NAMALWA (cell line): ENCODE results near the gene ZBTB7C.

Experiments
- DNase-seq: peaks from one replicate; pipeline ENCODE4 v3.0.0-alpha.2; 2015; ENCODE audit warnings: low spot score

ZBTB7C gene

DNA sequence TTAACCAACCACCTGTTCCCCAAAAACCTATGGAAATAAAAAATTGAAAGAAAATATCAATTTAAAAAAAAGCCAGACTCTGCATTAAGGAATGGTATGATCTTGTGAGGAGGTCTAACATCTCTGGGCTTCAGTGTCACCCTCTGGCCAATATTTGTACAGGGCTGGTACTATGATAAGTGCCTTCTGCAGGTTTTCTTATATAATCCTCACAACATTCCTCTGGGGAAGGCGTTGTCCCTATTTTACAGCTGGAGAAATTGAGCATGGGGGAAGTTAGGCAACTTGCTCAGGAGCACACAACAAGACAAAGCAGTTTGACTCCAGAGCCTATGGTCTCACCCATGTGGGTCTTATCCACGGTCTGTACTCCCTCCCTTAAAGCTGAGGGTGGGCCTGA lies 86.0 kb downstream of the ZBTB7C start:
- no peak for DNase-seq

- no peak for DNase-seq
Measured at GRCh38 chr18:48321536-48321935, 87.6 kb downstream of the ZBTB7C start.

DNA sequence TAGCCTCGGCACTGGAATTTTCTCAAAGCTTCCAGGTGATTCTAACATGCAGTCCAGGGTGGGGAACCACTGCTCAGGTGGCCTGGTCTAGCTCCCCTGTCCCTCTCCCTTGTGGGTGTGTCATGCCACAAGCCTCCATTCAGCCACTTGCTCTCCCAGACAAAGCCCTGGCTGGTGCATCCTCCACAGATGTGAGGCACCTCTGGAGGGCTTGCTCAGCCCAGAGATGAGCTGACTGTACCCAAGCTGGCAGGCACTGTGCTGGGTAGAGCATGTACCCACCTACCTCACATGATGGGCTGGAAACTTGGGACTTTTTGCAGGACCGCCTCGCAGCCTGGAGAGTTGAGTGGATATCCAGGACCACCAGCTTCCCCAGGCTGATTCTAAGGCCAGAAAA lies 88.1 kb downstream of the ZBTB7C start:
- DNase-seq: no peak

DNA sequence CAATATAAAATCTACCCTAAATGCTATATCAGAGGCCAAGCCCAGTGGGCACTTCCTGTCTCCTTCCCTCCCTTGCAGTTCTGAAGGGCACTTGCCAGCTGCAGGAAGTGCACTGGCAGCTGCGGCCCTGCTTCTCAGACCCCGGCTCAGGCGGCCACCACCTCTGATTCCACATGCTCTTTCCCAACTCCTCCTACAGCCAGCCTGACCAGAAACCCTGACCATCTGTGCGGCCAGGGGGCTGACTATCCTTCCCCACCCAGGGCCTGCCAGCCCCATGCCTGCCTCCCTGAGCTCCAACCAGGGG lies 88.6 kb downstream of the ZBTB7C start:
- DNase-seq: no peak

DNA sequence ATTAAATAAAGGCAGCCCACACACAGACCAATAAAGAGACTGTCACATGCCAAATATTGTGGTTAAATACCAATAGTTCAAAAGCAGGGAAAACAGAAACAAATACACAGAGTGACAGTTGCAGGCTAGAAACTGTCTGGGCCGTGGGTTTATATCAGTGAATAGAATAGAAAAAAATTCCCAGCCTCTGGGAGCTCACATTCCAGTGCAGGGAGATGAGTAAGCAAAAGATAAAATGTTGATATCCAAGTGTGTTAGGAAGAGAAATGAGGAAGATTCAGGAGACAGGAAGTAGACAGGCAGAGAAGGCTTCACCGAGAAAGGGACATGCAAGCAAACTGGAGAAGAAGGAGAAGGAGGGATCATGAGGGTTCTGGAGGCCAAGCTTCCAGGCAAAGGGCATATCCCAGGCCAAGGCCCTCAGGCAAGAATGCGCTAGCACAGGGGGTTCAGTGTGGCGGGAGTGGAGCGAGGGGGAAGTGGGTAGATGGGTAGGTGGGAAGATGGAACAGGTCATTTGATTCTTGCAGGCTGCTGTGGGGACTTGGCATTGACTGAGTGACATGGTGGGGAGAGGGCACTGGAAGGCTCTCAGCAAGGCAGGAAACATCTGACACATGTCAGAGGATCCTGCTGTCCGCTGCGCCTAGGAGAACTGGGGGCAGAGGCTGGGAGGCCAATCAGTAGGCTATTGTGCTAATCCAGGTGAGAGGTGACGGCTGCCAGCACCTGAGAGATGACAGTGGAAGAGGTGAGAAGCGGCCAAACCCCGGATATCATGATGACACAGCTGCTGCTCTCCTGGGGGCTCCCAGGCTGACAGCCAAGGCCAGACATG lies 89.2 kb downstream of the ZBTB7C start:
- no peak for DNase-seq

DNA sequence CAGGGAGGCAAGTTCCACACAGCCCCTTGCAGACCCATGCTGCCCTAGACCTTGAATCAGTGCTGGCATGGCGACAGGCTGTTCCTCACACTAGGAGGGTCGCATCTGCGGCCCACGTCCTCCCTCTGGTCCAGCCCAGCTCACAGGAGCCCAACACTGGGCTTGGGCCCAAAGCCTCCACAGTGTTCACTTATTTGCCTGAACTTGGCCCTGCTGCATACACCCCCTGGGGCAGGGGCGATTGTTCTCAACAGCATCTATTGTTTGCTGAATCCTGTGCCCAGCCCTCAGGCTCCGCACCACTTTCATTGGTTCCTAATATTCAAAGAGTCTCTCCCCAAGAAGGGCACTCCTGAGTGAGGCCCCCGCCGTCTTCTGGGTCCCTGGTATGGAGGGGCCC lies 90.7 kb downstream of the ZBTB7C start:
- DNase-seq: no peak

DNA sequence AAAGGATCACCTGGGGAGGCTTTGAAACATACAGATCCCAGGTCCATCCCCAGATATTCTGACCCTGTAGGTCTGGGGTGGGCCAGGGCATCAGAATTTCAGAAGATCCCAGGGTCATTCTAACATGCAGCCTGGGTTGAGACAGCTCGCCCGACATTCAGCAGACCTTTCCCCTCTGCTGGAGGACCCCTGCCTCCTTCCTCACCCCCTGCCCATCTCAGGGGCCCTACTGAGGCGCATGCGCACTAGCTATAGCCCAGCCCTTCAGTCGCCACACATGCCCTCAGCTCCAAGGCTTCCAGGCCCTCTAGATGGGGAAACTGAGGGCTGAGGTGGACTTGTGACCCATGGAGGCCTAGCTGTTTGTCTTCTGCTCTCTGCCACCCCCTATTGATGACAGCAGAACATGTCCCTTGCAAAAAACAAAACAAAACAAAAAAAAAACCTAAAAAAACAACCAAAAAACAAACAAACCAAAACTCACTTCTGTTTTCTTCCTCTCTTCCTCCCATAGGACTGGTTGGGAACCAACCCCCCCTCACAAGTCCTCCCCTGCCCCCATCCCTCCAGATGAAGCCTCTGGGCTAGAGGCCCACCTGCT lies 91.3 kb downstream of the ZBTB7C start:
- no peak for DNase-seq

GRCh38 chr18:48316177-48316576 lies 93.0 kb downstream of the ZBTB7C start:
- DNase-seq: no peak

DNA sequence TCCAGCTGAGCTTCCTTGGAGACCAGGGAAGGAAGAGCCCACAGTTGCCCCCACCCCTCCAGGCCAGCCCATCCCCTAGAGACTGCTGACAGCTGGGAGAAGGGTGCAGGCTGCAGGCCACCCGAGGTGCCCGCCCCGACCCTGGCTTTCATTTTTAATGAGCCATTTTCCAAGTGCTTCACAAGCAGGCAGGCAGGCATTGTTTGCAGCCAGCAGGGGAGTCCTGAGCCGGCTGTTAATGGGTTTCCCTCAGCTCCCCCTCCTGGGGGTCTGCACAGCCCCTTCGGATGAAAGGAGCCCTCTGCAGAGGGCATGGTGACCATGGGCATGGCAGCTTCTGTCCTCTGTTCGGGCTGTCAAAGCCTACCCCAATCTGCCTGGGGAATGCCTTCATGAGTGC lies 94.5 kb downstream of the ZBTB7C start:
- no peak for DNase-seq

GRCh38 chr18:48313792-48314191 lies 95.4 kb downstream of the ZBTB7C start:
- no peak for DNase-seq

DNA sequence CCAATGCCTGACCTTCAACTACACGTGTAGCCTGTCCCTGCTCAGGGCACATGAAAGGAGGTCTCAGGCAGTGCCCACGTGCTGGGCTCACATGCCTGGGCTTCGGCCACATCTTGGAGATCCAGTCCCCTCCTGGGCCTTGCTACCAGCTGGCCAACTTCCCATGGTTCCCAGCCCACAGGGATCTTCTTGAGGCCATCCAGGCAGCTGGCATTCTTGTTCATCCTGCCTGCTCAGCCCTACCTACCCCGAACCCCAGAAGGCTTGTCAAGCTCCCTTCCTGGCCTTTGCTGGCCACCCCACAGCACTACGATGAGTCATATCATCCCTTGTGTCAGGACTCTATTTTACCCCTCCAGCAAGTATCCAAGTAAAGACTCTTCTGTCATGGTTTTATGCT lies 97.1 kb downstream of the ZBTB7C start:
- DNase-seq: no peak

DNA sequence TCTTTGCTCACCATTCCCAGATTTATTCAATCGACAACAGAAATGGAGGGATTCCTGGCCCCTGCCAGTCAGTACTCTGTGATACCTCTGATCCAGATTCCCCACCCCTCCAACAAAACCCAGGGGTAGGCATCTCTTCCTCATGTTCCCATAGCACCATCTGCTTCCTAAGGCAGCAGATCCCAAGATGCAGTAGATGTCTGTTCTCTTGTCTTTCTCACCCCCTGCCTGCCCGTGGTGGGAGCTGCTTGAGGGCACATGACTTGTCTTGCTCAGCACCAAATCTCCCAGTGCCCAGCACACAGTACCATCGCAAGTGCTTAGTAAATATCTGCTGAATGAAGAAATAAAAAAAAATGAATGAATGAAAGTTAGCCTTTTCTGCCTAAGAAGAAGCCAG lies 98.2 kb downstream of the ZBTB7C start:
- no peak for DNase-seq

GRCh38 chr18:48310353-48310752 lies 98.8 kb downstream of the ZBTB7C start:
- no peak for DNase-seq

DNA sequence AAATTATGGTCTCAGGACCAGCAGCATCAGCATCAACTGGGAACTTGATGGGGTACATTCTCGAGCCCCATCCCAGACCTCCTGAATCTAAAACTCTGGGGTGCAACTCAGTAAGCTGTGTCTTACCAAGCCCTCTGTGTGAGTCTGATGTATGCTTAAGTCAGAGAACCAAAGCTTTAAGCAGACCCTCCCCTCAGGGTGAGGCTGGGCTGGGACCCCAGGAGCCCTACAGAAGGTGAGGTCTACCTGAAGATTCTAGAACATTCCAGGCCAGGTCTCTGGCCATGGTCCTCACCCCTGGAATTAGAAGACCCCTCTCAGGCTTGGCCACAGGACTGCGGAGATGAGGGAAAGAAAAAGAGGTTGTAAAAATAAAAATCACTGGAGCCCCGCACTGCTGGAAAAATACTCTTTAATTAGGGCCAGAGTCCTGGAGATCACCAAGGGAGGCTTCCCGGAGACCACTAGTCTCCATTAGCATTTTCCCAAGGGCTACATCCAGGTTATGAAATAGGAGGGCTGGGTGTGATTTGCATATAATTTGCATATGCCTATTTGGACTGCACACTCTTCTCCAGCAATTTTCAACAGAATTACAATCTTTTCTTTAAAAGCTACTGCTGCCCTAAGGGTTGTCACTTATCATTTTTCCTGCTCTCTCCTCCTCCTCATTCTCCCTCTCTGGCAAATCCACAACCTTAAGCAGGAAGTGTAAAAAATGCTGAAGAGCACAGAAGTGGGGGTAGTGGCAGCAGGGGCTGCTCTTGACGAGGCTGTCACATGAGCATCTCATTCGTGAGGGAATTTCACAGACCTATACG lies 100.2 kb downstream of the ZBTB7C start:
- no peak for DNase-seq

DNA sequence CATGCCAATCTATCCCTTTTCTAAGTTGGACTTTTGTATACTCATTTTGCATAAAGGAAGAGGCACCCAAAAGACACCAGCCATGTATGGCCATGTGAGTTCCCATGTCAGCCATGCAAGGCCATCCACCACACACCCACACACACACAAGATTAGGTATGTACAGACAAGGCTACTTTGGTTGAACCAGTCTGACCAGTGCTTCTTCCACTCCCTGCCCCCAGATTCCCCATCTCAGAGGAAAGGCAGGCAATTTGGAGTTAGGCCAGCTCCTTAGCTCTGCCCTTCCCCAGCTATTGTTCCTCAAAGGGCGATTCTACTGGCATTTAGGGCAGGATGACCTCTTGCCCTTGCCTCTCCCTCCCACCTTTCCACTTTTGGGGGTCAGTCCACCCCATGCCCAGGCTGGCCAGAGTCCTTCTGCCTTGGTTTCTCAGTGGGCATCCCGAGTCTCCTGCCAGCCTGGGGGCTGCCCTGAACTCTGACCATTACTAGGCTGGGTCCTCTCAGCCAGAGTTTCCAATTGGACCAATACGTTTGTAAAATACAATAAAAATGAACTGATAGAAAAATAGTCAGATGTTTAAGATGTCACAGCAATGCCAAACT lies 101.1 kb downstream of the ZBTB7C start:
- DNase-seq: no peak

DNA sequence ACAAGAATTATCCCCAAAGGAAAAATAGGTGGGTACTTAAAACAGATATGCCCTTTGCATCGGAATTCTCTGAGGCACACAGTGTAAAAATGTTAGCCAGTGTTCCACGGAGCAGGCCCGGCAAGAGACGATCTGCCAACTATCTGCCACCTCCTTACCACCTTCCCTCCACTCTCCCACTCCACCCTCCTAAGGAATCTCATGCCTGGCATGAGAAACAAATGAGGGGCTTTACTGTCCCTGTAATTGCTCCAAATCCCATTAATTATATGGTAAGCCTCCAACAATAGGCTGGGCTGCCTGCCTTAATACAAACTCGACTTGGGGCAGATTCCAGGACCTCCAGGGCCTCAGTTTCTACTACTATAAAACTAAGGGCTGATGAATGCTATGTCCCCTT lies 102.3 kb downstream of the ZBTB7C start:
- no peak for DNase-seq

- DNase-seq: no peak
Measured at GRCh38 chr18:48304906-48305693, 104.1 kb downstream of the ZBTB7C start.

GRCh38 chr18:48303883-48304282 lies 105.3 kb downstream of the ZBTB7C start:
- no peak for DNase-seq

- DNase-seq: no peak
Measured at GRCh38 chr18:48302736-48303135, 106.4 kb downstream of the ZBTB7C start.

DNA sequence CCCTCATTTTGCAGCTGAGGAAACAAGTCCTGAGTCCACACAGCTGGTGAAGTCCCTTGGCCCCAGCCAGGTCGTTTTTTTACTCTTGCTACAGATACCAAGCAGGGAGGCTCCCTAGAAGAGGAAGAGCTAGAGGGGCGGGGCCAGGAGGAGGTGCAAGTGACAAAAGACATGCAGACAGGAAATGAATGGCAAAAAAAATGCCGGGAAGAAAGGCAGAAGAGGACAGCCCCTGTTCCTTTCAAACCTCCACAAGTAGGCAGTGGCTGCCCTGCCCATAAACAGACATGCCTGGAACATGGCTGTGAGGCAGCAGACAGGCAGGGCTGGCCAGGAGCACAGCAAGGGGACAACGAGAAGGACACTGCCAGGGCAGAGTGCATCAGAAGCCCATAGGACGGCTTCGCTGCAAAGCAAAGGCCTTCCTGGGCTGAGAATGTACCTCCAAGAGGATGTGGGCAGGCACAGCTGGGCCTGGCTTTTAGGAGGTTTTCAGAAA lies 108.7 kb downstream of the ZBTB7C start:
- peak; percentile 16 for DNase-seq

DNA sequence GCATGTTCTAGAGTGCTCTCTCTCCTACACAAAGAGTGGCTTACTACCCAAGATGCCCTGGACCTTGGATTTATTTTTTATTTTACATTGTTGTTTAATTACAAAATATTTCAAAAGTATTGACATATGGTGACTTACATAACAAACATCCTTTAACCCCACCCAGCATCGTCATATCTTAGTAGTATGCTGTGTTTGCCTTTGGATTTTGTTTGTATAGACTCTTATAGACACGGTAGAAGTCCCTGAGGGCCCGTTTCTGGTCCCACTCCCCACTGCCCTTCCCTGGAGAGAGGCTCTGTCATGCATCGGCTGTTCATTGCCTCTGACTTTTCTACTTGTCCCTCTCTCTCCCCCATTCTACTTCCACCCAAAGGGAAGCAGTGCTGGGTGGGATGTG lies 112.0 kb downstream of the ZBTB7C start:
- no peak for DNase-seq

- no peak for DNase-seq
Measured at GRCh38 chr18:48296581-48296980, 112.6 kb downstream of the ZBTB7C start.
